ENCODE measurements around the gene TRAF4. TPM values are rescaled to one million over a fixed set of nuclear protein-coding genes. Genes with fewer than 3 reads are reported as not detected.
"Not testable (repeated sequence)": the region's sequence is repeated elsewhere in the genome, so short reads cannot be mapped to it uniquely, and the experiment has no call there.

The TRAF4 gene
- total RNA-seq, 4 donors from 2014 or later, result 8.4 to 66.7 (median 30.7) TPM

- peak; percentile 30 for ATAC-seq (ENCODE audit: low FRiP score)
- no peak for TF ChIP-seq CTCF (IDR thresholded peaks at IDR 0.05)
- no peak for DNase-seq (ENCODE audit: low spot score)
These were observed 19.5 kb downstream of the TRAF4 start for GRCh38 chr17:28763137-28763799.

- ATAC-seq (ENCODE audit: low FRiP score) (peak; percentile 39), DNase-seq (ENCODE audit: low spot score) (peak; percentile 96)
- peak in 1 of 3 donors; percentile 75 for TF ChIP-seq CTCF (IDR thresholded peaks at IDR 0.05)
These were observed 20.0 kb downstream of the TRAF4 start for GRCh38 chr17:28763804-28764266.

GRCh38 chr17:28765038-28765437, 21.2 kb downstream of the TRAF4 start:
- no peak for TF ChIP-seq CTCF (IDR thresholded peaks at IDR 0.05)
- ATAC-seq (ENCODE audit: low FRiP score) (no peak), DNase-seq (ENCODE audit: low spot score) (no peak)

- no peak for TF ChIP-seq CTCF (IDR thresholded peaks at IDR 0.05)
- no peak for ATAC-seq (ENCODE audit: low FRiP score)
- no peak for DNase-seq (ENCODE audit: low spot score)
These were observed 29.9 kb downstream of the TRAF4 start for GRCh38 chr17:28773736-28774135.

- no peak for ATAC-seq (ENCODE audit: low FRiP score)
- no peak for TF ChIP-seq CTCF (IDR thresholded peaks at IDR 0.05)
- no peak for DNase-seq (ENCODE audit: low spot score)
These were observed 30.4 kb downstream of the TRAF4 start for GRCh38 chr17:28774206-28774605.

- DNase-seq (ENCODE audit: low spot score), result no peak
- ATAC-seq (ENCODE audit: low FRiP score), result no peak
- TF ChIP-seq CTCF (IDR thresholded peaks at IDR 0.05), result no peak
These were observed 33.4 kb downstream of the TRAF4 start for GRCh38 chr17:28777178-28777577.

- ATAC-seq (ENCODE audit: low FRiP score); DNase-seq (ENCODE audit: low spot score): not testable (repeated sequence)
These were observed 35.8 kb downstream of the TRAF4 start for GRCh38 chr17:28779601-28780000.
